Duodenal mucosa (tissue), 2 donors: ENCODE measurements around the gene PAX5.

ENCODE experiments used
- H3K27ac ChIP-seq: one replicate; pipeline ENCODE4 v1.7.0; 2013; ENCODE audit warnings: low read depth, low read length
- H3K27me3 ChIP-seq, 2 donors: one replicate each; pipeline ENCODE4 v1.7.0; 2013; ENCODE audit warnings: low read length in 2 of 2, control low read depth in 1 of 2; ENCODE audit not compliant: insufficient read depth in 2 of 2, control insufficient read depth in 1 of 2
- H3K36me3 ChIP-seq, 2 donors: one replicate each; pipeline ENCODE4 v1.7.0; 2013; ENCODE audit warnings: low read length in 2 of 2, control low read depth in 1 of 2; ENCODE audit not compliant: insufficient read depth in 2 of 2, control insufficient read depth in 1 of 2
- H3K4me1 ChIP-seq, 2 donors: one replicate each; pipeline ENCODE4 v1.7.0; 2013; ENCODE audit warnings: low read length in 2 of 2, control low read depth in 1 of 2; ENCODE audit not compliant: insufficient read depth in 2 of 2, control insufficient read depth in 1 of 2
- H3K4me3 ChIP-seq, 2 donors: one replicate each; pipeline ENCODE4 v1.7.0; 2013; ENCODE audit warnings: low read length in 2 of 2, low read depth in 1 of 2
- H3K9ac ChIP-seq, 2 donors: one replicate each; pipeline ENCODE4 v1.7.0; 2013; ENCODE audit warnings: low read length in 2 of 2, low read depth in 1 of 2
- H3K9me3 ChIP-seq, 2 donors: one replicate each; pipeline ENCODE4 v1.7.0; 2013; ENCODE audit warnings: low read length in 2 of 2, control low read depth in 1 of 2; ENCODE audit not compliant: control insufficient read depth in 1 of 2

Gene PAX5

DNA sequence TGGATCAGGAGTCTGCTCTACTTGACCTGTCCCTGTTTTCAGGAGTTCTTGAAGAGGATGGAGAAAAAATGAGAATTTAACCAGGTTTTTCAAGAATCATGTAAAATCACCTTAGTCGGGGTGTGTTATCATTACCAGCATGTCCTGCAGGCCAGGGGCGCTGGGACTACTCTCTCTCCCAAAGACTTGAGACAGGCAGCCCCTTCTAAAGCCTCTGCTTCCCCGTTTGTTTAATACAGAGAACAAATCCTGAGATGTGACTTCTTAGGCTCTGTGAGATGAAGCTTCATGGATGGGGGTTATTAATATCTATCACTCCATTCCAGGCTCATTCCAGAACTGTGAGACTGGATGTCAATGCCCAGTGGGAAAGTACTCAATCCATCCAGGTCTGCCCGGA is 3.0 kb downstream of the PAX5 start:
- Histone ChIP-seq H3K9ac (no peak overlapping the region), H3K9me3 (no peaks in the 10 kb centered on the region), H3K27ac (no peak overlapping the region), H3K4me3 (no peak overlapping the region), H3K27me3 (peaks cover 91 to 95% of the 10 kb centered on the region in 2 donors), H3K36me3 (no peaks in the 10 kb centered on the region), H3K4me1 (peaks cover 17 to 29% of the 10 kb centered on the region in 2 donors)

GRCh38 chr9:37030611-37030939 is 3.5 kb downstream of the PAX5 start:
- no peaks in the 10 kb centered on the region for H3K9me3 ChIP-seq
- no peak overlapping the region for H3K9ac ChIP-seq
- no peaks in the 10 kb centered on the region for H3K36me3 ChIP-seq
- peaks cover 91 to 95% of the 10 kb centered on the region in 2 donors for H3K27me3 ChIP-seq
- no peak overlapping the region for H3K27ac ChIP-seq
- no peak overlapping the region for H3K4me3 ChIP-seq
- peaks cover 19 to 26% of the 10 kb centered on the region in 2 donors for H3K4me1 ChIP-seq

- Histone ChIP-seq H3K36me3 (no peaks in the 10 kb centered on the region), H3K4me1 (peaks cover 25 to 29% of the 10 kb centered on the region in 2 donors), H3K27ac (no peak overlapping the region), H3K9me3 (no peaks in the 10 kb centered on the region), H3K9ac (no peak overlapping the region), H3K27me3 (peaks cover 91 to 95% of the 10 kb centered on the region in 2 donors), H3K4me3 (peak overlapping the region in 1 of 2 donors; percentile 17)
Measured at GRCh38 chr9:37029776-37030610, 4.1 kb downstream of the PAX5 start.

DNA sequence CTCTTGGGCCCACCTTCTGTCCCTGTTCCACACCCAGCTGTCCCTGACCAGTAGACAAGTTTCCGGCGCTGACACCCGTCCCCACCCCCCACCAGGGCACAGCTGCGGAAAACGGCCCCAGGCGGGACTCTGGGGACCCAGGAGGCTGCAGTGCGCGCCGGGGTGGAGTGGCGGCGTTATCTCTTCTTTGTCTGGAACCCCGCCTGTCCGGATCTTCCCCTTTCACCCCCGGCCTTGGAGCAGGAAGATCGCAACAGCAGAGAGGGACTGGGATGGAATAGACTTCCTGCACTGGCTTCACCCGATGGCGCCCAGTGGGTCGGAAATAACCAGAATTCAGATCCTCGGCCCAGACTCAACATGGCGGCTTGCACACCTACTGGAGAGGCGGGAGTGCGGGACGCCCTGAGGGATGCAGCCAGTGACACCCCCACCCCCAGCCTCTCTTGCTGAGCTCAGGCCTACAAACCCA is 4.7 kb downstream of the PAX5 start:
- Histone ChIP-seq H3K4me3 (no peak overlapping the region), H3K36me3 (no peaks in the 10 kb centered on the region), H3K27me3 (peaks cover 91 to 95% of the 10 kb centered on the region in 2 donors), H3K9me3 (no peaks in the 10 kb centered on the region), H3K9ac (no peak overlapping the region), H3K27ac (no peak overlapping the region), H3K4me1 (peaks cover 26 to 29% of the 10 kb centered on the region in 2 donors)

DNA sequence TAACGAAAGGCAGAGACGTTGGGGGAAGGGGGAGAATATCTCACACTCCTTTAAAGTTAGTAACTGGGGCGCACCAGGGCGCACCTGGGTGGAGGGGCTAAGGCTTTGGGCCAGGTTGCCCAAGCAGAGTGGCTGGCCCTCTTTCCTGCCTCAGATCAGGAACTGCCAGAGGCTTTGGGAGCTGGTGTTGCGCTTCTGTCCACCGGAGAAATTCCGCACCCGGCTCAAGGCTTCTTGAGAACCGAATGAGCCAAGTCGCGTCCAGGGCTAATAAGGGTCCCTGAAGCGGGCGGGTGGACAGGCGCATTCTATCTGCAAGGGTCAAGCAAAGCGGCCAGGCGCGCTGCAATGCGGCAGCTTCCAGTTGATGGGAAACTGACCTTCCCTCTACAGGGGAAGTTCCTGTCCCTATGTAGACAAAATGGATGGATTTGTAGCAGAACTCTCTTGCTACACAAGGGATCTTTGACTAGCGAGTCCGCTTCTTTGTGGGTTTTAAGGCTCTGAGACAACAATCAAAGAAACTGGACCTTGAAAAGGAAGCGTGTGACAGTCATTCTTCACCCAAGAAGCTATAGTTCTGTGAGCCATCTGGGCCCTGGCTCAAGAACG is 5.5 kb downstream of the PAX5 start:
- Histone ChIP-seq H3K4me3 (no peak overlapping the region), H3K4me1 (peaks cover 26% of the 10 kb centered on the region in 2 donors), H3K27me3 (peaks cover 95 to 98% of the 10 kb centered on the region in 2 donors)

DNA sequence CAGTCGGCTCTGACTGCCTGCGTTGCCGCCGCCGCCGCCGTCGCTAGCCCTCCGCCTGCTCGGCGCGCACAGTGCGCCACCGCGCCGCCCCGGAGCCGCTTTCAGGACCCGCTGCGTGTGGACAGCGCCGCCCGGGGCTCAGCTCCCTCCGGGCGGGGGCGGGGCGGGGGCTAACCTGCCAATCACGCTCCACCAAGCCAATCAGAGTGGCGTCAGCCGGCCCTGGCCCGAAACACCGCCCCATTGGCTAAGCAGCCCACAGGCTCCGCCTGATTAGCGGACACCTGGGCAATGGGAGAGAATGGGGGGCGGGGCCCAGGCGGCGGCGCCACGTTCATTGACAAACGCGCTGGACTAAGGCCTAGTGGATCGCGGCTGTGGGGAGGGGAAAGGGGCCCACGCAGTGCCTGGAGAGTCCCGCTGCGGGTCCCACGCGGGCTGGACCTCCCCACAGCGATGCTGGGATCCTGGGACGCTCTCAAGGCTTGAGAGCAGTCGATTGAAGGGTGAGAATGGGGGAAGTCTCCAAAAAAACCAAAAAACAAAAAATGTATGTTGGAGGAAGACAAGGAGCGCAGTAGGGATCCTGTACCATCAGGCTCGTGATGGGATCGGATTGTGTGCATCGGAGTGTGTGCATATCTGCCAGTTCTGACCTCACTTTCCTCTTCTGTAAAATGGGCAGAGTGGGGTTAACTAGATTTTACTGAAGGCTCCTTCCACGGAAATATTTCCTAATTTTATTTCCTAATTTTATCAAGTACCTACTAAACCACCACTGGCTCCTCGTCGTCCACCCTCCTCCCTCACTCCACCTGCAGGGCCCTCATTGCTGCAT is 6.3 kb downstream of the PAX5 start:
- Histone ChIP-seq H3K27me3 (peaks cover 95 to 99% of the 10 kb centered on the region in 2 donors), H3K9me3 (no peaks in the 10 kb centered on the region), H3K9ac (no peak overlapping the region), H3K4me1 (peaks cover 26 to 29% of the 10 kb centered on the region in 2 donors), H3K4me3 (peak overlapping the region; percentile 39 to 51), H3K36me3 (no peaks in the 10 kb centered on the region), H3K27ac (no peak overlapping the region)

More for the DNA sequence above, 5.5 kb downstream of the PAX5 start:
- no peak overlapping the region for H3K27ac ChIP-seq
- H3K9ac ChIP-seq: no peak overlapping the region
- no peaks in the 10 kb centered on the region for H3K36me3 ChIP-seq
- H3K9me3 ChIP-seq: no peaks in the 10 kb centered on the region

- no peak overlapping the region for H3K27ac ChIP-seq
- peaks cover 26 to 29% of the 10 kb centered on the region in 2 donors for H3K4me1 ChIP-seq
- peaks cover 95 to 99% of the 10 kb centered on the region in 2 donors for H3K27me3 ChIP-seq
- no peaks in the 10 kb centered on the region for H3K36me3 ChIP-seq
- H3K9me3 ChIP-seq: no peaks in the 10 kb centered on the region
- H3K4me3 ChIP-seq: peak overlapping the region in 1 of 2 donors; percentile 32
- no peak overlapping the region for H3K9ac ChIP-seq
Measured at GRCh38 chr9:37026931-37027581, 7.0 kb downstream of the PAX5 start.

DNA sequence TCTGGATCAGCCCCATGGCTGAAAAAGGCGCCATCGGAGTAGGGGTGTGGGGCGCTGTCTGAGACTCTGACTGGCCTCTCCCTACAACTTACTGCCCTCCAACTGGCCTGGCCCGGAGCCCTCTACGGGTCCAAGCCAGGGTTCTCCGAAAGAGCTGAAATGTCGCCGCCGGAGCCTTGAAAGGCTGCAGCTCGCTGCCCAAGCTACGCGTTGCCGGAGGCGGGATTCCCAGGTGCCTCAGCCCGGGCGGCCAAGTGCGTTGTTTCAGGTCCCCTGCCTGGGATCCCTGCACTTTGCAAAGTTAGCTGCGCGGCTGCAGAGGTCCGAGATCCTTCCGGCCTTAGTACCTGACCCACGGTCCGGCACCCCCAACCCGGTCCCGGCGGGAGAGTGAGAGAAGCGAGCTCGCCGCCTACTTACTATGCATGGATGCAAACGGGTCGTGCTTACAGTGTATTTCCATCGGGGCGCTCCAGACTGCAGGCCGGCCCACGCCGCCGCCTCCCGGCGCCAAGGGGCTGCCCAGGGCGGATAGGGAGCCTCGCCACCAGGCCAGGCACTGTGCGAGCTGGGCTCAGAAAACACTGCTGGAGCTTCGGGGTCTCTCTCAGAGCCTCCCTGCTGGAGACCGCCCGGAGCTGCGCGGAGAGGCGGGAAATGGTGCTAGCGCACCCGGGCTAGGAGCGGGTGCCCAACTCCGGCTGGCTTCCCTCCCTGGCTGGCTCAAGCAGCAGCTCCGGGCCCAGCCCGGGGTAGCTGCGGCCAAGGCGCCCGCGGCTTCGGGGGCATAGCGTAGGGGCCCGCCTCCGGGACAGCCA is 7.7 kb downstream of the PAX5 start:
- peak overlapping the region in 1 of 2 donors; percentile 65 for H3K4me3 ChIP-seq
- H3K36me3 ChIP-seq: no peaks in the 10 kb centered on the region
- H3K27me3 ChIP-seq: peaks cover 94 to 97% of the 10 kb centered on the region in 2 donors
- H3K27ac ChIP-seq: no peak overlapping the region
- H3K9me3 ChIP-seq: no peaks in the 10 kb centered on the region
- no peak overlapping the region for H3K9ac ChIP-seq
- peaks cover 26 to 29% of the 10 kb centered on the region in 2 donors for H3K4me1 ChIP-seq

DNA sequence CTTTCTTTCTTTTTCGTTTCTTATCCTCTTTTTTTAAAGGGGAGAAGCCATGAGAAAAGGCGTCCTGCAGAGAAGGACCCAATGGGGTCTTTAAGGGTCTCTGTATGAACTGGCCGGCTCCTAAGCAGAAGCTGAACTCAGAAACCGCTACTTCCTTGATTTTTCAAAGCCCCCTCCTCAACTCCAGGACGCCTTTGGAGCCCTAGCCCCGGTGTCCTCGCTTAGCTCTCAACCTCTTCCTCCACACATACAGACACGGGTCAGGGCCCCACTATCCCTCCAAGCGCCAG is 8.3 kb downstream of the PAX5 start:
- peaks cover 92 to 94% of the 10 kb centered on the region in 2 donors for H3K27me3 ChIP-seq
- H3K9ac ChIP-seq: no peak overlapping the region
- no peaks in the 10 kb centered on the region for H3K9me3 ChIP-seq
- peak overlapping the region; percentile 64 to 65 for H3K4me3 ChIP-seq
- peaks cover 26 to 29% of the 10 kb centered on the region in 2 donors for H3K4me1 ChIP-seq
- H3K36me3 ChIP-seq: no peaks in the 10 kb centered on the region
- no peak overlapping the region for H3K27ac ChIP-seq
